ENCODE data around the gene FBXL15.

FBXL15 gene

GRCh38 chr10:102411341-102412255, 9.0 kb upstream of the FBXL15 start:
- Histone ChIP-seq H3K9me3 (ENCODE audit: control insufficient read depth, insufficient read depth, low read length) (no peaks in the 10 kb centered on the region), H3K36me3 (ENCODE audit: insufficient read depth, low read length) (no peaks in the 10 kb centered on the region), H3K4me1 (ENCODE audit: insufficient read depth, low read length) (peaks cover 24% of the 10 kb centered on the region), H3K9ac (ENCODE audit: low read depth, low read length) (peak overlapping the region; percentile 60; the same call in 1 of the 2 replicates)

GRCh38 chr10:102412293-102412692, 8.3 kb upstream of the FBXL15 start:
- H3K9me3 ChIP-seq (ENCODE audit: control insufficient read depth, insufficient read depth, low read length), result no peaks in the 10 kb centered on the region
- H3K36me3 ChIP-seq (ENCODE audit: insufficient read depth, low read length), result no peaks in the 10 kb centered on the region
- peaks cover 24% of the 10 kb centered on the region for H3K4me1 ChIP-seq (ENCODE audit: insufficient read depth, low read length)
- no peak overlapping the region for H3K9ac ChIP-seq (ENCODE audit: low read depth, low read length)

GRCh38 chr10:102413053-102413705, 7.5 kb upstream of the FBXL15 start:
- Histone ChIP-seq H3K36me3 (ENCODE audit: insufficient read depth, low read length) (no peaks in the 10 kb centered on the region), H3K9me3 (ENCODE audit: control insufficient read depth, insufficient read depth, low read length) (no peaks in the 10 kb centered on the region), H3K9ac (ENCODE audit: low read depth, low read length) (no peak overlapping the region), H3K4me1 (ENCODE audit: insufficient read depth, low read length) (peaks cover 24% of the 10 kb centered on the region)

- H3K36me3 ChIP-seq (ENCODE audit: insufficient read depth, low read length), result no peaks in the 10 kb centered on the region
- H3K9me3 ChIP-seq (ENCODE audit: control insufficient read depth, insufficient read depth, low read length), result no peaks in the 10 kb centered on the region
- H3K4me1 ChIP-seq (ENCODE audit: insufficient read depth, low read length), result peaks cover 24% of the 10 kb centered on the region
- no peak overlapping the region for H3K9ac ChIP-seq (ENCODE audit: low read depth, low read length)
These were observed 6.7 kb upstream of the FBXL15 start for GRCh38 chr10:102413806-102414561.

- Histone ChIP-seq H3K9ac (ENCODE audit: low read depth, low read length) (no peak overlapping the region), H3K9me3 (ENCODE audit: control insufficient read depth, insufficient read depth, low read length) (no peaks in the 10 kb centered on the region), H3K4me1 (ENCODE audit: insufficient read depth, low read length) (peaks cover 21% of the 10 kb centered on the region), H3K36me3 (ENCODE audit: insufficient read depth, low read length) (no peaks in the 10 kb centered on the region)
These were observed 5.9 kb upstream of the FBXL15 start for GRCh38 chr10:102414749-102415148.

GRCh38 chr10:102416283-102416682, 4.4 kb upstream of the FBXL15 start:
- no peak overlapping the region for H3K9ac ChIP-seq (ENCODE audit: low read depth, low read length)
- H3K36me3 ChIP-seq (ENCODE audit: insufficient read depth, low read length), result no peaks in the 10 kb centered on the region
- H3K9me3 ChIP-seq (ENCODE audit: control insufficient read depth, insufficient read depth, low read length), result no peaks in the 10 kb centered on the region
- H3K4me1 ChIP-seq (ENCODE audit: insufficient read depth, low read length), result peaks cover 12% of the 10 kb centered on the region

- peaks cover 9% of the 10 kb centered on the region for H3K4me1 ChIP-seq (ENCODE audit: insufficient read depth, low read length)
- H3K9me3 ChIP-seq (ENCODE audit: control insufficient read depth, insufficient read depth, low read length), result no peaks in the 10 kb centered on the region
- H3K36me3 ChIP-seq (ENCODE audit: insufficient read depth, low read length), result no peaks in the 10 kb centered on the region
- no peak overlapping the region for H3K9ac ChIP-seq (ENCODE audit: low read depth, low read length)
These were observed 3.9 kb upstream of the FBXL15 start for GRCh38 chr10:102416695-102417094.

GRCh38 chr10:102418622-102419268, 1.9 kb upstream of the FBXL15 start, which contains the start of gene PSD:
Gene PSD, minus strand, starts transcription at chr10:102418785. Its CDS starts 1,747 bp downstream, at chr10:102417038.
- Histone ChIP-seq H3K36me3 (ENCODE audit: insufficient read depth, low read length) (no peaks in the 10 kb centered on the region), H3K9ac (ENCODE audit: low read depth, low read length) (peak within 1 kb of the TSS; percentile 88; the same call in 1 of the 2 replicates), H3K9me3 (ENCODE audit: control insufficient read depth, insufficient read depth, low read length) (no peaks in the 10 kb centered on the region), H3K4me1 (ENCODE audit: insufficient read depth, low read length) (peaks cover 3% of the 10 kb centered on the region; the same call in 1 of the 2 replicates)

GRCh38 chr10:102419269-102420180, 1.1 kb upstream of the FBXL15 start:
- no peaks in the 10 kb centered on the region for H3K9me3 ChIP-seq (ENCODE audit: control insufficient read depth, insufficient read depth, low read length)
- H3K9ac ChIP-seq (ENCODE audit: low read depth, low read length), result peak overlapping the region; percentile 88; the same call in 1 of the 2 replicates

GRCh38 chr10:102420181-102420713, 389 bp upstream of the FBXL15 start:
- Histone ChIP-seq H3K9ac (ENCODE audit: low read depth, low read length) (peak overlapping the region; percentile 88), H3K9me3 (ENCODE audit: control insufficient read depth, insufficient read depth, low read length) (no peaks in the 10 kb centered on the region), H3K36me3 (ENCODE audit: insufficient read depth, low read length) (peaks cover 3% of the 10 kb centered on the region; the same call in 1 of the 2 replicates), H3K4me1 (ENCODE audit: insufficient read depth, low read length) (peaks cover 3% of the 10 kb centered on the region; the same call in 1 of the 2 replicates)

More at GRCh38 chr10:102419269-102420180, 1.1 kb upstream of the FBXL15 start:
- H3K36me3 ChIP-seq (ENCODE audit: insufficient read depth, low read length), result peaks cover 2% of the 10 kb centered on the region; the same call in 1 of the 2 replicates
- H3K4me1 ChIP-seq (ENCODE audit: insufficient read depth, low read length), result peaks cover 3% of the 10 kb centered on the region; the same call in 1 of the 2 replicates

- no peaks in the 10 kb centered on the region for H3K4me1 ChIP-seq (ENCODE audit: insufficient read depth, low read length)
- no peaks in the 10 kb centered on the region for H3K9me3 ChIP-seq (ENCODE audit: control insufficient read depth, insufficient read depth, low read length)
- peak overlapping the region; percentile 88 for H3K9ac ChIP-seq (ENCODE audit: low read depth, low read length)
- peaks cover 3% of the 10 kb centered on the region; the same call in 1 of the 2 replicates for H3K36me3 ChIP-seq (ENCODE audit: insufficient read depth, low read length)
These were observed 796 bp downstream of the FBXL15 start for GRCh38 chr10:102421507-102421756.

GRCh38 chr10:102421757-102422512, 1.3 kb downstream of the FBXL15 start:
- H3K9me3 ChIP-seq (ENCODE audit: control insufficient read depth, insufficient read depth, low read length), result no peaks in the 10 kb centered on the region
- peaks cover 3% of the 10 kb centered on the region; the same call in 1 of the 2 replicates for H3K36me3 ChIP-seq (ENCODE audit: insufficient read depth, low read length)
- no peaks in the 10 kb centered on the region for H3K4me1 ChIP-seq (ENCODE audit: insufficient read depth, low read length)
- H3K9ac ChIP-seq (ENCODE audit: low read depth, low read length), result peak overlapping the region; percentile 88
